LNCAP (cell line): ENCODE results near the gene NHS.
A peak's percentile ranks its signal among the peaks of the same experiment; 100 is the strongest.

Source experiments
- CTCF ChIP-seq: fragments of 450-650 bp; IDR thresholded peaks from 2 replicates; pipeline ENCODE4 v1.5.1; 2017; ENCODE audit warnings: mild to moderate bottlenecking

The NHS gene

GRCh38 chrX:17743913-17744312 is 368.9 kb downstream of the NHS start:
- no peak for TF ChIP-seq CTCF

GRCh38 chrX:17744896-17745523 is 370.0 kb downstream of the NHS start:
- TF ChIP-seq CTCF, result peak; percentile 45

GRCh38 chrX:17747692-17748091 is 372.7 kb downstream of the NHS start:
- TF ChIP-seq CTCF, result no peak

- TF ChIP-seq CTCF, result no peak
These were observed 373.7 kb downstream of the NHS start for GRCh38 chrX:17748684-17749083.

- TF ChIP-seq CTCF, result no peak
These were observed 375.4 kb downstream of the NHS start for GRCh38 chrX:17750436-17750835.

- no peak for TF ChIP-seq CTCF
These were observed 383.4 kb downstream of the NHS start for GRCh38 chrX:17758382-17758781.

- no peak for TF ChIP-seq CTCF
These were observed 385.0 kb downstream of the NHS start for GRCh38 chrX:17759990-17760389.

GRCh38 chrX:17767734-17768133 is 392.7 kb downstream of the NHS start:
- no peak for TF ChIP-seq CTCF
